H9 (cell line): Measurements from ENCODE around the gene BORCS8. TPM values are rescaled to one million over a fixed set of nuclear protein-coding genes. Genes with fewer than 3 reads are reported as not detected.

Source experiments
- DNase-seq: peaks from one replicate; pipeline ENCODE4 v3.0.0-alpha.2; 2017
- H2AFZ ChIP-seq: one replicate; pipeline ENCODE4 v1.6.1; 2013; ENCODE audit warnings: mild to moderate bottlenecking, low read length, control low read depth, moderate library complexity
- H2AK5ac ChIP-seq: 2 replicates; pipeline ENCODE4 v1.6.1; 2013; ENCODE audit warnings: low read length, control low read depth, mixed read lengths; ENCODE audit not compliant: insufficient read length
- H2BK120ac ChIP-seq: one replicate; pipeline ENCODE4 v1.6.1; 2013; ENCODE audit warnings: low read depth, mild to moderate bottlenecking, low read length, control low read depth, inconsistent platforms; ENCODE audit not compliant: poor library complexity, severe bottlenecking
- H2BK12ac ChIP-seq: 2 replicates; pipeline ENCODE4 v1.6.1; 2013; ENCODE audit warnings: low read length, control low read depth, mixed read lengths, low read depth; ENCODE audit not compliant: insufficient read length
- H2BK15ac ChIP-seq: 2 replicates; pipeline ENCODE4 v1.6.1; 2013; ENCODE audit warnings: low read depth, low read length, control low read depth
- H2BK20ac ChIP-seq: one replicate; pipeline ENCODE4 v1.6.1; 2013; ENCODE audit warnings: low read depth, mild to moderate bottlenecking, low read length, control low read depth, inconsistent platforms; ENCODE audit not compliant: poor library complexity, severe bottlenecking
- H2BK5ac ChIP-seq: 2 replicates; pipeline ENCODE4 v1.6.1; 2013; ENCODE audit warnings: low read length, control low read depth, mixed read lengths; ENCODE audit not compliant: insufficient read length
- H3K14ac ChIP-seq: 2 replicates; pipeline ENCODE4 v1.6.1; 2013; ENCODE audit warnings: low read length, control low read depth; ENCODE audit not compliant: insufficient read depth
- H3K18ac ChIP-seq: 2 replicates; pipeline ENCODE4 v1.6.1; 2013; ENCODE audit warnings: low read depth, mild to moderate bottlenecking, mixed read lengths, low read length, control low read depth; ENCODE audit not compliant: insufficient read length
- H3K23ac ChIP-seq: 2 replicates; pipeline ENCODE4 v1.6.1; 2013; ENCODE audit warnings: low read length, control low read depth, mixed read lengths, low read depth; ENCODE audit not compliant: insufficient read length
- H3K23me2 ChIP-seq: 2 replicates; pipeline ENCODE4 v1.6.1; 2013; ENCODE audit warnings: low read depth, mild to moderate bottlenecking, mixed read lengths, low read length, control low read depth; ENCODE audit not compliant: insufficient read length, poor library complexity, severe bottlenecking
- H3K27ac ChIP-seq: 2 replicates; pipeline ENCODE4 v1.5.1; 2013; ENCODE audit warnings: low read length, control low read depth, mixed read lengths, low read depth; ENCODE audit not compliant: insufficient read length
- H3K27me3 ChIP-seq: 2 replicates; pipeline ENCODE4 v1.6.1; 2013; ENCODE audit warnings: low read length, control low read depth, inconsistent platforms; ENCODE audit not compliant: insufficient read depth
- H3K4ac ChIP-seq: 2 replicates; pipeline ENCODE4 v1.6.1; 2013; ENCODE audit warnings: low read depth, mild to moderate bottlenecking, control low read depth, inconsistent platforms, low read length, moderate library complexity
- H3K4me1 ChIP-seq: 2 replicates; pipeline ENCODE4 v1.6.1; 2013; ENCODE audit warnings: low read length, control low read depth, inconsistent platforms; ENCODE audit not compliant: insufficient read depth
- H3K4me2 ChIP-seq: 2 replicates; pipeline ENCODE4 v1.6.1; 2013; ENCODE audit warnings: low read length, control low read depth, mixed read lengths; ENCODE audit not compliant: insufficient read length, insufficient read depth
- H3K56ac ChIP-seq: 2 replicates; pipeline ENCODE4 v1.6.1; 2013; ENCODE audit warnings: low read depth, mild to moderate bottlenecking, mixed read lengths, low read length, control low read depth; ENCODE audit not compliant: insufficient read length
- H3K79me1 ChIP-seq: 2 replicates; pipeline ENCODE4 v1.6.1; 2013; ENCODE audit warnings: low read depth, mild to moderate bottlenecking, moderate library complexity, low read length, control low read depth, inconsistent platforms; ENCODE audit not compliant: insufficient read depth, poor library complexity, severe bottlenecking
- H3K79me2 ChIP-seq: 2 replicates; pipeline ENCODE4 v1.6.1; 2013; ENCODE audit warnings: low read length, control low read depth, inconsistent platforms; ENCODE audit not compliant: insufficient read depth
- H3K9ac ChIP-seq: 2 replicates; pipeline ENCODE4 v1.6.1; 2013; ENCODE audit warnings: low read length, control low read depth, mixed read lengths; ENCODE audit not compliant: insufficient read length; ENCODE audit errors: extremely low read depth
- H3K9me3 ChIP-seq: one replicate; pipeline ENCODE4 v1.6.1; 2013; ENCODE audit warnings: low read depth, low read length, inconsistent platforms; ENCODE audit not compliant: control insufficient read depth
- H3T11ph ChIP-seq: one replicate; pipeline ENCODE4 v1.6.1; 2013; ENCODE audit warnings: mild to moderate bottlenecking, low read length, control low read depth, inconsistent platforms
- H4K20me1 ChIP-seq: one replicate; pipeline ENCODE4 v1.6.1; 2013; ENCODE audit not compliant: control insufficient read depth, insufficient read length, insufficient read depth
- H4K5ac ChIP-seq: 2 replicates; pipeline ENCODE4 v1.6.1; 2013; ENCODE audit warnings: low read depth, mild to moderate bottlenecking, mixed read lengths, low read length, control low read depth; ENCODE audit not compliant: insufficient read length
- H4K8ac ChIP-seq: replicated peaks from 2 replicates; pipeline ENCODE4 v1.6.1; 2013; ENCODE audit warnings: low read length, control low read depth, mixed read lengths, low read depth; ENCODE audit not compliant: insufficient read length
- H4K91ac ChIP-seq: 2 replicates; pipeline ENCODE4 v1.6.1; 2013; ENCODE audit warnings: low read depth, mild to moderate bottlenecking, moderate library complexity, mixed read lengths, low read length, control low read depth; ENCODE audit not compliant: insufficient read length
- H3K27ac Mint-ChIP-seq, 3 experiments: 2 replicates in 2 of 3; 3 replicates in 1 of 3; pipeline ENCODE4 v1.8.0; 2020 to 2021; ENCODE audit warnings: mixed read lengths in 3 of 3, mild to moderate bottlenecking in 1 of 3, moderate library complexity in 1 of 3
- H3K27me3 Mint-ChIP-seq: 2 replicates; pipeline ENCODE4 v1.8.0; 2021; ENCODE audit warnings: low read depth, mild to moderate bottlenecking, moderate library complexity, mixed read lengths
- H3K36me3 Mint-ChIP-seq, 3 experiments: 2 replicates in 2 of 3; 3 replicates in 1 of 3; pipeline ENCODE4 v1.8.0; 2020 to 2021; ENCODE audit warnings: low read depth in 3 of 3, mixed read lengths in 3 of 3; ENCODE audit not compliant: insufficient read depth in 1 of 3
- H3K4me1 Mint-ChIP-seq, 2 experiments: 2 replicates each; pipeline ENCODE4 v1.8.0; 2020; ENCODE audit warnings: mixed read lengths in 2 of 2
- H3K4me3 Mint-ChIP-seq, 2 experiments: 2 replicates in 1 of 2; 3 replicates in 1 of 2; pipeline ENCODE4 v1.8.0; 2020 to 2021; ENCODE audit warnings: mild to moderate bottlenecking in 2 of 2, mixed read lengths in 2 of 2, moderate library complexity in 1 of 2
- H3K9me3 Mint-ChIP-seq, 2 experiments: 2 replicates in 1 of 2; 3 replicates in 1 of 2; pipeline ENCODE4 v1.8.0; 2020; ENCODE audit warnings: mild to moderate bottlenecking in 2 of 2, mixed read lengths in 2 of 2, moderate library complexity in 1 of 2
- WGBS: extraction: QIAGEN DNeasy Blood & Tissue Kit; methylation state at CpG from one replicate; pipeline ENCODE4 v1.1.7; 2013; ENCODE audit warnings: missing lambda C conversion rate, low lambda C conversion rate, mixed read lengths; ENCODE audit not compliant: insufficient read length; ENCODE audit errors: extremely low coverage; 5-methylcytosine and 5-hydroxymethylcytosine counted together
- total RNA-seq: library from RNA; stranded (reverse); gene quantifications from 2 replicates; pipeline ENCODE4 v1.2.1, GENCODE V29; 2021
- TF ChIP-seq, protein P1 (sequence below): fragments of 200-600 bp; sonication (generic); conservative IDR thresholded peaks from 3 replicates; pipeline ENCODE4 v1.8.0; 2021; ENCODE audit warnings: antibody characterized with exemption, mild to moderate bottlenecking

The BORCS8 gene
- total RNA-seq, 1 experiment from 2014 or later: 20.4 TPM

DNA sequence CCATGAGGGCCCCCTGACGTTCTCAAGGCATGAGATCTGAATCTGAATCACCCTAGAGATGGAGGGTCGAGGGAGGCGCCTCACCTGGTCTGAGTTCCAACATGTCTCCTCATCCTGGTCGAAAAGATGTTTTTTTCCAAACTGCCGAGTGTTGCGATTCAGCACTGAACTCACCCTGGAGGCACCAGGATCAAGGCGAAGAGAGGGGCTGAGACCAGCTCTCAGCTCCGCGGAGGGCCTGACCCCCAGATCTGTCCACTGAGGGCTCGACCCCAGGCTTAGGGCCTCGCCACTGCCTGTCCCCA lies 10.7 kb upstream of the BORCS8 start:
- H3K27me3 ChIP-seq: peaks cover 21% of the 10 kb centered on the region; the same call in 1 of the 2 replicates
- H3K79me2 ChIP-seq: no peaks in the 10 kb centered on the region
- H3K79me1 ChIP-seq: no peaks in the 10 kb centered on the region
- no peak overlapping the region for H2BK5ac ChIP-seq
- H3K4me2 ChIP-seq: peak overlapping the region; percentile 68
- peaks cover 7% of the 10 kb centered on the region for H3K23me2 ChIP-seq
- Mint-ChIP-seq H3K4me3 (peak overlapping the region; percentile 92), H3K9me3 (peaks cover 0 to 9% of the 10 kb centered on the region in 2 experiments; a peak in 3 of 5 replicates), H3K36me3 (peaks cover 6 to 36% (median 30%) of the 10 kb centered on the region in 3 experiments), H3K27ac (peak overlapping the region in 1 of 3 experiments; percentile 92; a peak in 2 of 7 replicates), H3K27me3 (peaks cover 49% of the 10 kb centered on the region), H3K4me1 (peaks cover 14 to 25% of the 10 kb centered on the region in 2 experiments)
- H3K23ac ChIP-seq: no peak overlapping the region
- no peak overlapping the region for H2BK20ac ChIP-seq
- no peak overlapping the region for H3T11ph ChIP-seq
- H3K9ac ChIP-seq: peak overlapping the region; percentile 51
- H2BK15ac ChIP-seq: no peak overlapping the region
- no peak overlapping the region for H2BK12ac ChIP-seq
- no peaks in the 10 kb centered on the region for H4K20me1 ChIP-seq
- H3K27ac ChIP-seq: no peak overlapping the region
- H4K8ac ChIP-seq: no peak overlapping the region
- no peak overlapping the region for H2AK5ac ChIP-seq
- no peak overlapping the region for H3K18ac ChIP-seq
- H4K91ac ChIP-seq: no peak overlapping the region
- H4K5ac ChIP-seq: no peak overlapping the region
- no peak overlapping the region for H3K4ac ChIP-seq
- TF ChIP-seq, protein P1, sequence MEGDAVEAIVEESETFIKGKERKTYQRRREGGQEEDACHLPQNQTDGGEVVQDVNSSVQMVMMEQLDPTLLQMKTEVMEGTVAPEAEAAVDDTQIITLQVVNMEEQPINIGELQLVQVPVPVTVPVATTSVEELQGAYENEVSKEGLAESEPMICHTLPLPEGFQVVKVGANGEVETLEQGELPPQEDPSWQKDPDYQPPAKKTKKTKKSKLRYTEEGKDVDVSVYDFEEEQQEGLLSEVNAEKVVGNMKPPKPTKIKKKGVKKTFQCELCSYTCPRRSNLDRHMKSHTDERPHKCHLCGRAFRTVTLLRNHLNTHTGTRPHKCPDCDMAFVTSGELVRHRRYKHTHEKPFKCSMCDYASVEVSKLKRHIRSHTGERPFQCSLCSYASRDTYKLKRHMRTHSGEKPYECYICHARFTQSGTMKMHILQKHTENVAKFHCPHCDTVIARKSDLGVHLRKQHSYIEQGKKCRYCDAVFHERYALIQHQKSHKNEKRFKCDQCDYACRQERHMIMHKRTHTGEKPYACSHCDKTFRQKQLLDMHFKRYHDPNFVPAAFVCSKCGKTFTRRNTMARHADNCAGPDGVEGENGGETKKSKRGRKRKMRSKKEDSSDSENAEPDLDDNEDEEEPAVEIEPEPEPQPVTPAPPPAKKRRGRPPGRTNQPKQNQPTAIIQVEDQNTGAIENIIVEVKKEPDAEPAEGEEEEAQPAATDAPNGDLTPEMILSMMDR: no peak
- H3K14ac ChIP-seq: no peak overlapping the region
- DNase-seq: no peak
- H3K9me3 ChIP-seq: no peaks in the 10 kb centered on the region
- WGBS: no CpG with 5 or more reads among the region's 11 CpGs
- no peaks in the 10 kb centered on the region for H3K4me1 ChIP-seq
- H2AFZ ChIP-seq: no peak overlapping the region
- no peak overlapping the region for H2BK120ac ChIP-seq
- H3K56ac ChIP-seq: no peak overlapping the region
